ENCODE results near the gene CRADD. TPM values are rescaled to one million over a fixed set of nuclear protein-coding genes. Genes with fewer than 3 reads are reported as not detected.
"Not testable (repeated sequence)": the region's sequence is repeated elsewhere in the genome, so short reads cannot be mapped to it uniquely, and the experiment has no call there.

Gene CRADD
- total RNA-seq, 1 donor from 2014 or later: 18.8 TPM

GRCh38 chr12:93638954-93639353 is 38.2 kb upstream of the CRADD start:
- Mint-ChIP-seq H3K4me3 (ENCODE audit: unreplicated experiment) (no peak overlapping the region), H3K27ac (ENCODE audit: unreplicated experiment) (peak overlapping the region; percentile 28), H3K4me1 (ENCODE audit: low read depth, unreplicated experiment) (no peaks in the 10 kb centered on the region), H3K36me3 (ENCODE audit: unreplicated experiment) (peaks cover 7% of the 10 kb centered on the region), H3K9me3 (ENCODE audit: unreplicated experiment) (no peaks in the 10 kb centered on the region), H3K27me3 (ENCODE audit: unreplicated experiment) (no peaks in the 10 kb centered on the region)
- TF ChIP-seq CTCF (IDR thresholded peaks at IDR 0.05; ENCODE audit: partially characterized antibody, unreplicated experiment): no peak
- no peak for DNase-seq

GRCh38 chr12:93639406-93639805 is 37.8 kb upstream of the CRADD start:
- Mint-ChIP-seq H3K4me3 (ENCODE audit: unreplicated experiment) (no peak overlapping the region), H3K9me3 (ENCODE audit: unreplicated experiment) (no peaks in the 10 kb centered on the region), H3K27me3 (ENCODE audit: unreplicated experiment) (no peaks in the 10 kb centered on the region), H3K27ac (ENCODE audit: unreplicated experiment) (no peak overlapping the region), H3K36me3 (ENCODE audit: unreplicated experiment) (peaks cover 7% of the 10 kb centered on the region), H3K4me1 (ENCODE audit: low read depth, unreplicated experiment) (no peaks in the 10 kb centered on the region)
- TF ChIP-seq CTCF (IDR thresholded peaks at IDR 0.05; ENCODE audit: partially characterized antibody, unreplicated experiment): no peak
- DNase-seq: no peak

GRCh38 chr12:93641380-93641779 is 35.8 kb upstream of the CRADD start:
- H3K27me3 Mint-ChIP-seq (ENCODE audit: unreplicated experiment); H3K36me3 Mint-ChIP-seq (ENCODE audit: unreplicated experiment); DNase-seq; H3K27ac Mint-ChIP-seq (ENCODE audit: unreplicated experiment); H3K4me3 Mint-ChIP-seq (ENCODE audit: unreplicated experiment); H3K4me1 Mint-ChIP-seq (ENCODE audit: low read depth, unreplicated experiment); H3K9me3 Mint-ChIP-seq (ENCODE audit: unreplicated experiment): not testable (repeated sequence)

- Mint-ChIP-seq H3K4me1 (ENCODE audit: low read depth, unreplicated experiment) (no peaks in the 10 kb centered on the region), H3K9me3 (ENCODE audit: unreplicated experiment) (peaks cover 3% of the 10 kb centered on the region), H3K4me3 (ENCODE audit: unreplicated experiment) (no peak overlapping the region), H3K27ac (ENCODE audit: unreplicated experiment) (no peak overlapping the region), H3K36me3 (ENCODE audit: unreplicated experiment) (peaks cover 7% of the 10 kb centered on the region), H3K27me3 (ENCODE audit: unreplicated experiment) (no peaks in the 10 kb centered on the region)
- no peak for DNase-seq
- no peak for TF ChIP-seq CTCF (IDR thresholded peaks at IDR 0.05; ENCODE audit: partially characterized antibody, unreplicated experiment)
Measured at GRCh38 chr12:93642751-93643150, 34.4 kb upstream of the CRADD start.

GRCh38 chr12:93645702-93646101 is 31.5 kb upstream of the CRADD start:
- no peak overlapping the region for H3K4me3 Mint-ChIP-seq (ENCODE audit: unreplicated experiment)
- H3K27ac Mint-ChIP-seq (ENCODE audit: unreplicated experiment): no peak overlapping the region
- DNase-seq: no peak
- H3K4me1 Mint-ChIP-seq (ENCODE audit: low read depth, unreplicated experiment): no peaks in the 10 kb centered on the region
- no peaks in the 10 kb centered on the region for H3K27me3 Mint-ChIP-seq (ENCODE audit: unreplicated experiment)
- peaks cover 3% of the 10 kb centered on the region for H3K9me3 Mint-ChIP-seq (ENCODE audit: unreplicated experiment)
- peaks cover 7% of the 10 kb centered on the region for H3K36me3 Mint-ChIP-seq (ENCODE audit: unreplicated experiment)
- no peak for TF ChIP-seq CTCF (IDR thresholded peaks at IDR 0.05; ENCODE audit: partially characterized antibody, unreplicated experiment)

- H3K9me3 Mint-ChIP-seq (ENCODE audit: unreplicated experiment): no peaks in the 10 kb centered on the region
- DNase-seq: no peak
Measured at GRCh38 chr12:93650626-93651025, 26.5 kb upstream of the CRADD start.

More at GRCh38 chr12:93650626-93651025, 26.5 kb upstream of the CRADD start:
- Mint-ChIP-seq H3K4me1 (ENCODE audit: low read depth, unreplicated experiment) (no peaks in the 10 kb centered on the region), H3K27me3 (ENCODE audit: unreplicated experiment) (no peaks in the 10 kb centered on the region), H3K27ac (ENCODE audit: unreplicated experiment) (no peak overlapping the region), H3K4me3 (ENCODE audit: unreplicated experiment) (no peak overlapping the region), H3K36me3 (ENCODE audit: unreplicated experiment) (no peaks in the 10 kb centered on the region)
- no peak for TF ChIP-seq CTCF (IDR thresholded peaks at IDR 0.05; ENCODE audit: partially characterized antibody, unreplicated experiment)
